DMS79 (cell line): Measurements from ENCODE around the gene SERPINB7.

ENCODE experiments used
- DNase-seq: peaks from one replicate; lab custom pipeline; 2025; lab: John Stamatoyannopoulos, UW

Gene SERPINB7

GRCh38 chr18:63850020-63850419 is 74.8 kb downstream of the SERPINB7 start:
- no peak for DNase-seq

GRCh38 chr18:63850636-63851035 is 75.4 kb downstream of the SERPINB7 start:
- no peak for DNase-seq
